Measurements from ENCODE around the gene ELFN1.
"Not testable (repeated sequence)": the region's sequence is repeated elsewhere in the genome, so short reads cannot be mapped to it uniquely, and the experiment has no call there.

The ELFN1 gene

GRCh38 chr7:1712907-1713501 is 42.9 kb downstream of the ELFN1 start:
- Mint-ChIP-seq H3K36me3 (no peaks in the 10 kb centered on the region), H3K4me3 (no peak overlapping the region), H3K9me3 (ENCODE audit: low read depth) (no peaks in the 10 kb centered on the region), H3K27me3 (peaks cover 2% of the 10 kb centered on the region), H3K27ac (no peak overlapping the region), H3K4me1 (ENCODE audit: low read depth) (no peaks in the 10 kb centered on the region)

DNA sequence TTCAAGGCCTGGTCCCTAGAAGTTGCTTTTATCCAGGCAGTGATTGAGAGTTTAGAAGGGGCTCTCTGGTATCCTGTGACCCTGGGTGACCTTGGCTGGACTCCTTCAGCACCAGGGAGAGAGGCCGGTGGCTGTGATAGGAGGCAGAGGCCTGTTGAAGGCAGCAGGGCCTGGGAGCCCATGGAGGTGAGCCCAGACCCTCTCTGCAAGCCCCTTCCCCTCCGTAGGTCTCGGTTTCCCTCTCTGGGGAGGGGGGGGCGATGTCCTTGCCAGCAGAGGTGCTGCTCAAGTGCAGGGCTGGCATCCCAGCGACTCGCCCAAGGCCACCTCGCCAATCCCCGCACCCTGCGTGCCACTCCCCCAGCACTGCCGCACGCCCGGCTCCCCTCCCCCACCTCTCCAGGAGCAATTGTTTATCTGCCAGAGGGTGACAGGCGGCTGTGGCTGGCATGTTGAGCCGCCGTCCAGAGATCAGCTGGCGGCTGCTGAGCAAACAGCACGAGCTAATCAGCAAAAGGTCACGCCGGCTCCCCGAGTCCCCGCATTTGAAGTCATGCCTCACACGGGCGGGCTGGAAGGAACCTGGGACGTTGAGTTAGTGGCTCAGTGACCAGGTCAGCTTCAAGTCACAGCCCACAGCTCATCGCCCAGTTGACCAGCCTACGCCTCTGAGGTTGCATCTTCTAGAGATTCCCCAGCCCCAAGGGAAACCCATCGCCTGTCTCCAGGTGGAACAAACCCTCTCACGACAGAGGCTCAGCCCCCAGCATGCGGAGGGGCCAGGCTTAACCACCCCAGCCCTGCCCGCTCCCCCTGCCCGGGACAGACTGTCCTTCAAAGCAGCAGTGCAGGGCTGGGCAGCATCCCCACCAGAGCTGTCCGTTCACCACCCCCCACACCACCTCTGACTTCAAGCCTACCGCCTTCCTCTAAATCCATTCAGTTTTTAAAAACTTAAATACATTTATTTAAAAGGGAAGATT is 43.7 kb downstream of the ELFN1 start:
- peaks cover 2% of the 10 kb centered on the region for H3K27me3 Mint-ChIP-seq
- H3K4me1 Mint-ChIP-seq (ENCODE audit: low read depth): no peaks in the 10 kb centered on the region
- H3K4me3 Mint-ChIP-seq: no peak overlapping the region
- no peak overlapping the region for H3K27ac Mint-ChIP-seq
- H3K9me3 Mint-ChIP-seq (ENCODE audit: low read depth): no peaks in the 10 kb centered on the region
- no peaks in the 10 kb centered on the region for H3K36me3 Mint-ChIP-seq

DNA sequence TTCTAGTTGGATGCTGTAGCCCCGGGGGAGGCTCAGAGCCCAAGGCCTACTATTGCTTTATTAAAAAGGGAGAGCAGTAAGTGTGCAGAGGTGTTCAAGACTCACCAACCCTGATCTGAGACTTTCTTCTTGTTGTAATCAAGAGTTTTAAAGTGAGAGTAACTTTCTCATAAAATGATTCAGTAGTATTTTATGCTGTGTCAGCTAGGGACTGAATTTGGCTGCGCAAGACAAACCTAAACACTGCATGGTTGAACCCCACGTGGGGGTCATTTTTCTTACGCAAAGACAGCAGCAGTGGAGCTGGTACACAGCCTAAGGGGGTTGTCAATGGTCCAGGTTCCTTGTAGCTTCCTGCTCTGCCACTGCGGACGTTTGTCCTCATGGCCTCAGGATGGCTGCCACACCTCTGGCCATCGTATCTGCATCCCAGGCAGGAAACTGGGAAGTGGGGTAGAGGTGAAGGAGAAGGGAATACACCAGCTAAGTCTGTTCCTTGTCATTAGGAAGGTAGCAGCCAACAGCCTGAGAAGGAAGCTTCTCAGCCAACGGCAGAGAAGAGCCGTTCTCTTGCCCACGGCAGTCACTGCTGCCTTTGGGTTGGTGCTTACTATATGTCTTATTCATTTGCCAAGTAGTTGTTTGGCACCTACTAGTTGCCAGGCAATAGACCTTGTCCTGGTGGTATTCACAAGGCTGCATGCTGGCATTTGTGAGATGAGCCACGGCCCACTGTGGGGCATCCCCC is 44.7 kb downstream of the ELFN1 start:
- no peak overlapping the region for H3K27ac Mint-ChIP-seq
- peaks cover 2% of the 10 kb centered on the region for H3K27me3 Mint-ChIP-seq
- H3K9me3 Mint-ChIP-seq (ENCODE audit: low read depth): no peaks in the 10 kb centered on the region
- H3K4me3 Mint-ChIP-seq: no peak overlapping the region
- no peaks in the 10 kb centered on the region for H3K4me1 Mint-ChIP-seq (ENCODE audit: low read depth)
- no peaks in the 10 kb centered on the region for H3K36me3 Mint-ChIP-seq

DNA sequence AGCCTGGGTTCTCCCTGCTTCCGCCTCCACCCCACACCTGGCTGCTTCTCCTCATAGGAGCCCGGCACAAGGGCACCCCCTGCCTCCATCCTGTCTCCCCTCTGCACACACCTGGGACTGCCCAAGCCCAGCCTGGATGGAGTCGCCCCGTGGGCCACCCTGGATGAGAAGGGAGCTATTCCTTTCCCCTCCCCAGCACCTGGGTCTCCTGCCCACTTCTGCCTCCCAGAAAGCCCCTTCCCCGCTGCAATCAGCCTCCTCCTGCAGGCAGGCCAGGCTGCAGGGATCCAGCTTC is 45.2 kb downstream of the ELFN1 start:
- Mint-ChIP-seq H3K4me3 (no peak overlapping the region), H3K27ac (no peak overlapping the region), H3K4me1 (ENCODE audit: low read depth) (no peaks in the 10 kb centered on the region), H3K9me3 (ENCODE audit: low read depth) (no peaks in the 10 kb centered on the region), H3K36me3 (no peaks in the 10 kb centered on the region), H3K27me3 (peaks cover 2% of the 10 kb centered on the region)

DNA sequence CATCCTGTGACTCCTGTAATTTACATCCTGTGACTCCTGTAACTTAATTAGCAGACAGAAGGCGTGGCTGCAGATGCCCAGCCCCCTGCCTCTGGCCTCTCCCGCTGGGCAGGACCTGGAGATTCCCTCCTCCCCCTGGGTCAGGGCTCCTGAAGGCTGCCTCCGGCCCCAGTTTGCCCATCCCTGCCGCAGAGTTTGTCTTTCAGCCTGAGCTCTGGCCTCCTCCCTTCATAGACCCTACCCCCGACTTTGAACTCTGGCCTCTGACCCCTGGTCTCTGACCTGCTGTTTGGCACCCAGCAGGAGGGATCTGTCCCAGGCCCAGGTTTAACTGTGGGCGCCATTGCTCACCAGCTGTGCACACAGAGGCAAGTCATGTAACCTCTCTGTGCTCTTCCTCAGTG is 45.6 kb downstream of the ELFN1 start:
- H3K4me1 Mint-ChIP-seq (ENCODE audit: low read depth): no peaks in the 10 kb centered on the region
- H3K36me3 Mint-ChIP-seq: no peaks in the 10 kb centered on the region
- H3K27ac Mint-ChIP-seq: no peak overlapping the region
- H3K9me3 Mint-ChIP-seq (ENCODE audit: low read depth): no peaks in the 10 kb centered on the region
- no peak overlapping the region for H3K4me3 Mint-ChIP-seq
- peaks cover under 1% of the 10 kb centered on the region for H3K27me3 Mint-ChIP-seq

DNA sequence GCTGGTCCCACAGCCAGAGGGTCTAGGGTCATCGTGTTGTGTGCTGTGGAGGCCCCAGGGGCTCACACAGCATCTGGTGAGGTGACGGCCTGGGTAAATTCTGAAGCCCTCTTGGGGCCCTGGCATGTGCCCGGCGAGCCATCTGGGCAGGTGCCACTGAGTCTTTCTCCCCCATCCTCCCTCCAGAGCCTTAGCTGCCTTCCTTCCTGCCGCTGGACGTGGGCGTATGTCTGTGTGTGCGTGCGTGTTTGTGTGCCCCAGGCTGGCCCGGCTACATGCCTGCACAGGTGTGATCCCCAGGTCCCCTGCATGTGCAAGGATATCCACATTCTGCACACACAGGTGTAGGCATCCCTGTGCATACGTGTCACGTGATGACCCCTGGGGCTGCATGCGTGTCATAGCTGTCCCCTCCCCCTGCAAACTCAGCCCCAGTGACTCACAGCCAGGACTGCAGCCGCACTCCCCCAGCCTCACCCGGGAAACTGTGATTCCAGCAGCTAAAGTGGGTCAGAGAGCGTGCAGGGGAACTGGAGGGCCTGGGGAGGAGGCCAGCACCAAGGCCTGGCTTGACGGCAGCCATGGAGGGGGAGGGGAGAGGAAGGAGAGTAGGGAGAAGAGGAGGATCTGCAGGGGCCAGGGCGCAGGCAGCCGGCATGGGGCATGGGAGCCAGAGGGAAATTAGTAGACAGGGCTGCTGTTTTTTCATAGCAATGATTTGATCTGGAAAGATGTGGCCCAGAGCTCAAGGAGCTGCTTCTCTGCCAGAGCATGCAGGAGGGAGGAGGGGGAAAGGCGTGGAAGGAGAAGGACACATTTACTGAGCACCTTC is 46.4 kb downstream of the ELFN1 start:
- Mint-ChIP-seq H3K9me3 (ENCODE audit: low read depth) (no peaks in the 10 kb centered on the region), H3K27ac (no peak overlapping the region), H3K4me3 (no peak overlapping the region)

DNA sequence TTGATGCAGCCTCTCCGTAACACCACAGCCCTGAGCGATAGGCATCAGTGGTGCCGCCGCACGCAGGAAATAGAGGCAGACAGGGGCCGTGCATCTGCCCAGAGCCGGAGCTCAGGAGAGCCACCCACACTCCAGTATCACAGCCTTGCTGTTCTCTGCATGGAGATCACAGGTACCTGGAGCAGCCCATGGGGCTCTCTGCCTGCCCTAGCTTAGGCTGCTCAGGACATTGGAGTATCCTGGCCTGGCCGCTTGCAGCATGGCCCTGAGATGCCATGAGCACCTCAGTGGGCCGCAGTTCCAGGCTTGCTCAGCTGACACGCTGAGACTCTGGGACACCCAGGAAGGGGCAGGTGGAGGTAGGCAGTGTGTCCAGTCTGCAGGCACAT is 47.0 kb downstream of the ELFN1 start:
- no peak overlapping the region for H3K27ac Mint-ChIP-seq
- no peaks in the 10 kb centered on the region for H3K36me3 Mint-ChIP-seq
- H3K27me3 Mint-ChIP-seq: no peaks in the 10 kb centered on the region
- no peaks in the 10 kb centered on the region for H3K4me1 Mint-ChIP-seq (ENCODE audit: low read depth)
- H3K9me3 Mint-ChIP-seq (ENCODE audit: low read depth): no peaks in the 10 kb centered on the region
- H3K4me3 Mint-ChIP-seq: no peak overlapping the region

More for the DNA sequence above, 46.4 kb downstream of the ELFN1 start:
- Mint-ChIP-seq H3K36me3 (no peaks in the 10 kb centered on the region), H3K27me3 (no peaks in the 10 kb centered on the region), H3K4me1 (ENCODE audit: low read depth) (no peaks in the 10 kb centered on the region)

- Mint-ChIP-seq H3K27me3 (no peaks in the 10 kb centered on the region), H3K27ac (no peak overlapping the region), H3K4me3 (no peak overlapping the region), H3K36me3 (no peaks in the 10 kb centered on the region), H3K9me3 (ENCODE audit: low read depth) (no peaks in the 10 kb centered on the region), H3K4me1 (ENCODE audit: low read depth) (no peaks in the 10 kb centered on the region)
Observed at GRCh38 chr7:1717903-1718676, 48.0 kb downstream of the ELFN1 start.

DNA sequence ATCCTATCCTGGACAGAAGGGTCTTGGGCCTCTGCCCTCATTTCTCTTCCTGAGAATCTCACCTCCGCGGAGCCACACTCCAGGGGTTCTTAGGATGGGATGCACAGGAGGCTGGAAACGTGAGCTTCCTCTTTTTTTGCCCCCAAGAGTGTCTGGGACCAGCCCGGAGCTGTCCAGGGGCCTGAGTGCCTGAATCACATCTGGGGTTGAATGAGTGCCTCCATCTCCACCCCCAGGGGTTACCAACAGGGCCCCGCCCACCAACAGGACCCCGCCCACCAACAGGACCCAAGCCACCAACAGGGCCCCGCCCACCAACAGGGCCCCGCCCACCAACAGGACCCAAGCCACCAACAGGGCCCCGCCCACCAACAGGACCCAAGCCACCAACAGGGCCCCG is 48.8 kb downstream of the ELFN1 start:
- H3K4me3 Mint-ChIP-seq; H3K27ac Mint-ChIP-seq; H3K36me3 Mint-ChIP-seq; H3K9me3 Mint-ChIP-seq (ENCODE audit: low read depth); H3K4me1 Mint-ChIP-seq (ENCODE audit: low read depth); H3K27me3 Mint-ChIP-seq: not testable (repeated sequence)

GRCh38 chr7:1719256-1719655 is 49.2 kb downstream of the ELFN1 start:
- not testable (repeated sequence) for H3K27ac Mint-ChIP-seq; H3K4me3 Mint-ChIP-seq; H3K36me3 Mint-ChIP-seq; H3K4me1 Mint-ChIP-seq (ENCODE audit: low read depth); H3K9me3 Mint-ChIP-seq (ENCODE audit: low read depth); H3K27me3 Mint-ChIP-seq

GRCh38 chr7:1719913-1720312 is 49.8 kb downstream of the ELFN1 start:
- no peaks in the 10 kb centered on the region for H3K36me3 Mint-ChIP-seq

DNA sequence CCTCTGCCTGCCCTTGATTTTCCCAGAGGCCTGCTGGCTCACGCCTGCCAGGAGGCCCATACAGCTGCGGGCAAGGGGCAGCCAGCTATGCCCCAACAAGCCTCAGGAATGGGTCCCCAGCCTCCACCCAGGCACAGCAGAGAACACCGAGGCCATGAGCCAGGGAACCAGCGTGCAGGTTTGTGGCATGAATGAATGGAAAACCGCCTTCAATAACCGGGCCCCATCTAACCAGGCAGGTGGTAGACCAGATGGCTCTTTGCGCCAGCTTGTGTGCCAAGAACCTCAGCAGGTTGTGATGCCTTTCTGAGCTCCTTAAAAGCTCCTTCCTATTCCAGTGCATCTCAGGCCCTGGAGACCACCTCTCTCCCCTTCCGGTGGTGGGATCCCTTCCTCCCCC is 50.2 kb downstream of the ELFN1 start:
- no peak overlapping the region for H3K4me3 Mint-ChIP-seq
- no peaks in the 10 kb centered on the region for H3K4me1 Mint-ChIP-seq (ENCODE audit: low read depth)
- H3K27ac Mint-ChIP-seq: no peak overlapping the region
- no peaks in the 10 kb centered on the region for H3K36me3 Mint-ChIP-seq
- no peaks in the 10 kb centered on the region for H3K27me3 Mint-ChIP-seq
- no peaks in the 10 kb centered on the region for H3K9me3 Mint-ChIP-seq (ENCODE audit: low read depth)

More at GRCh38 chr7:1719913-1720312, 49.8 kb downstream of the ELFN1 start:
- H3K9me3 Mint-ChIP-seq (ENCODE audit: low read depth): no peaks in the 10 kb centered on the region
- no peak overlapping the region for H3K27ac Mint-ChIP-seq
- no peaks in the 10 kb centered on the region for H3K4me1 Mint-ChIP-seq (ENCODE audit: low read depth)
- no peaks in the 10 kb centered on the region for H3K27me3 Mint-ChIP-seq
- H3K4me3 Mint-ChIP-seq: no peak overlapping the region

DNA sequence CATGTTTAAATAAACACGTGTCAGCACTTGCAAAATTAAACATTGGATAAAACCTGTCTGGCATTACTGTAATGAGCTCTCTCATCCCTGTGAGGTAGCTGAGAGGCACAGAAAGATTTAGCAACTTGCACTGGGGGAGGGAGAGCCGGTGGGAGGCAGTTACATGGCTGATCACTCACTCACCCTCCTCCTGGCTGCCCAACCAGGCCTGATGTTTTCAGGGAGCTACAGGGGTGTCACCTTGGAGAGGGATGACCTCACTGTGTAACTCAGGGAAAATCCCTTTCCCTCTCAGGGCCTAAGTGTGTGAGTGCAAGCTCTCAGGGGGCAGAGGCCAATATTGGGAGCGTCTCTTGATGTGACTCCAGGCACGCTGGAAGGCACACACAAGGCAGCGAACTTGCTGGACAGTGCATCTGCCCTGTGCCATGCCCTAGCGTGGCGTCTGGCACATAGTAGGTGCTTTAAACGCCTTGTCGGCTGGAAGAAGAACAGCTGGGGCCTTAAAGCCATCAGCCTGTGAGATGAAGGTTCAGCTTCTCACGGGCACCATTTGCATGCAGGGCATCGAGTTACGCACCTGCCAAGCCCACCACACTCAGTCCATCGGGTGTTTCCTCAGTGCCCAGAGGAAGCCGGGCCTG is 51.1 kb downstream of the ELFN1 start:
- no peak overlapping the region for H3K4me3 Mint-ChIP-seq
- no peak overlapping the region for H3K27ac Mint-ChIP-seq
- no peaks in the 10 kb centered on the region for H3K9me3 Mint-ChIP-seq (ENCODE audit: low read depth)
- H3K36me3 Mint-ChIP-seq: no peaks in the 10 kb centered on the region
- no peaks in the 10 kb centered on the region for H3K4me1 Mint-ChIP-seq (ENCODE audit: low read depth)
- peaks cover 4% of the 10 kb centered on the region for H3K27me3 Mint-ChIP-seq

- Mint-ChIP-seq H3K9me3 (ENCODE audit: low read depth) (no peaks in the 10 kb centered on the region), H3K36me3 (no peaks in the 10 kb centered on the region), H3K4me1 (ENCODE audit: low read depth) (no peaks in the 10 kb centered on the region), H3K27ac (no peak overlapping the region), H3K27me3 (peaks cover 7% of the 10 kb centered on the region), H3K4me3 (no peak overlapping the region)
Observed at GRCh38 chr7:1723254-1723653, 53.2 kb downstream of the ELFN1 start.

All from activated naive CD8-positive, alpha-beta T cell (primary cell).